ENCODE results near the gene SSC5D. TPM values are rescaled to one million over a fixed set of nuclear protein-coding genes. Genes with fewer than 3 reads are reported as not detected.

SSC5D gene
- polyA plus RNA-seq, 1 experiment = 2.1 TPM

DNA sequence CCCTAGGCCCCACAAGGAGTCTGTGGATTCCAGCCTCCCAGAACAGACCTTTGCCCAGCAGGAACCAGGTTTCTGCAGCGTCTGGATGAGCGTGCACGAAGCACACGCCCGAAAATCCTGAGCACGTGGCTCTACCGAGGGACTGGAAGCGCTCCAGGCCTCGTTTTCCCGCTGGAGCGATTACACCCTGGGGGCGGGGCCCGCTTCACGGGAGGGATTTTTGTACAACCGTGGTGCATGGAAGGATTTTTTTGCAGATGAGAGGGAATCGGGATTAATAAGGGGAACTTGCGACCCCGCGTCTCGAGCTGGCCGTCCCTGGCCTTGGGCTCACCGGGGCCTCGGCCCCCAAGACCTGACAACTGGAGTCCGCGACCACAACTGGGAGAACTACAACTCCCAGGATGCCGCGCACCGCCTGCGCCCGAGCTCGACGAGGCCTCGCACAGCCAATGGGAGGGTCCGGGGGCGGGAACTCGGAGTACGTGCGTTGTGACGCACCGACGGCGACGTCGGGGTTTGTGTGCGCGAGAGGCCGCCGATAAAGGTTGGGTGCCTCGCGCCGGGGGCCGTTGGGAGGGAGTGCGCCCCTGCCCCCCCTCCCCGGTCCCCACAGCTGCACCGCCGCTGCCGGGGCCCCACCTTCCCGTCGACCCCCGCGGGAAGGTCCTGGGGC, 12.0 kb upstream of the SSC5D start, which contains the start of gene ZNF628:
ZNF628 (plus strand) TSS at position 518 of the 676 bp plus-strand sequence. CDS start 3,294 bp downstream, outside the sequence.
- Histone ChIP-seq H3K9me3 (ENCODE audit: control insufficient read depth, insufficient read depth, low read length) (no peaks in the 10 kb centered on the region), H3K4me3 (ENCODE audit: low read depth, low read length) (peak within 1 kb of the TSS; percentile 72), H3K27me3 (ENCODE audit: control insufficient read depth, insufficient read depth, low read length) (no peaks in the 10 kb centered on the region), H3K27ac (ENCODE audit: low read depth, low read length) (peak within 1 kb of the TSS; percentile 57)
- TF ChIP-seq, protein P1, sequence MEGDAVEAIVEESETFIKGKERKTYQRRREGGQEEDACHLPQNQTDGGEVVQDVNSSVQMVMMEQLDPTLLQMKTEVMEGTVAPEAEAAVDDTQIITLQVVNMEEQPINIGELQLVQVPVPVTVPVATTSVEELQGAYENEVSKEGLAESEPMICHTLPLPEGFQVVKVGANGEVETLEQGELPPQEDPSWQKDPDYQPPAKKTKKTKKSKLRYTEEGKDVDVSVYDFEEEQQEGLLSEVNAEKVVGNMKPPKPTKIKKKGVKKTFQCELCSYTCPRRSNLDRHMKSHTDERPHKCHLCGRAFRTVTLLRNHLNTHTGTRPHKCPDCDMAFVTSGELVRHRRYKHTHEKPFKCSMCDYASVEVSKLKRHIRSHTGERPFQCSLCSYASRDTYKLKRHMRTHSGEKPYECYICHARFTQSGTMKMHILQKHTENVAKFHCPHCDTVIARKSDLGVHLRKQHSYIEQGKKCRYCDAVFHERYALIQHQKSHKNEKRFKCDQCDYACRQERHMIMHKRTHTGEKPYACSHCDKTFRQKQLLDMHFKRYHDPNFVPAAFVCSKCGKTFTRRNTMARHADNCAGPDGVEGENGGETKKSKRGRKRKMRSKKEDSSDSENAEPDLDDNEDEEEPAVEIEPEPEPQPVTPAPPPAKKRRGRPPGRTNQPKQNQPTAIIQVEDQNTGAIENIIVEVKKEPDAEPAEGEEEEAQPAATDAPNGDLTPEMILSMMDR (IDR thresholded peaks at IDR 0.05; ENCODE audit: low read depth, low read length) = no peak
- CTCF ChIA-PET = interaction anchor here (0.7 to 5.5 kb wide), 6 partner anchors 9 to 185 kb away, joined by 3 to 77 read pairs (median 7); no protein-coding TSS in a partner anchor
- POLR2A ChIA-PET = interaction anchor here (0.5 to 2.5 kb wide), 15 partner anchors 8 to 261 kb away, joined by 3 to 21 read pairs (median 6); partner anchors contain the start of genes ISOC2, NAT14, PPP6R1 and SSC5D
- peak; percentile 92 for DNase-seq (ENCODE audit: low read depth, low spot score)

DNA sequence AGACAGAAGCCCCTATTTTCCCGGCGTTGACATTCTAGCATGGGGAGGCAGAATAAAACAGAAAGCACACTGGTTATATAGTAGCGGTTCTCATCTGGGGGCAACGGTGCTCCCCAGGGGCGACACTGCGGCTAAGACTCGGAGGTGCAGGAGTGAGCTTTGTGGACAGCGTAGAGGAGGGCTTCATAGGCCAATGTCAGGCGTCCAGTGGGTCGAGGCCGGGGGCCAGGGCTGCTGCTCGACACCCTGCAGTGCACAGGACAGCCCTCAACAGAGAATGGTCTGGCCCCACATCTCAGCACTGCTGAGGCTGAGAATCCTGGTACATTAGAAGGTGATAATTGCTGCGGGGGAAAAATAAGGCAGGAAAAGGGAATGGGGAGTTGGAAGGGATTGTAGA, 10.3 kb upstream of the SSC5D start:
- peak overlapping the region; percentile 72; the same call in 1 of the 2 replicates for H3K4me3 ChIP-seq (ENCODE audit: low read depth, low read length)
- no peaks in the 10 kb centered on the region for H3K27me3 ChIP-seq (ENCODE audit: control insufficient read depth, insufficient read depth, low read length)
- H3K27ac ChIP-seq (ENCODE audit: low read depth, low read length) = no peak overlapping the region
- ChIA-PET POLR2A (no interaction called here), CTCF (interaction anchor here (1.5 to 5.5 kb wide), 2 partner anchors 10 to 26 kb away, joined by 7 to 77 read pairs; no protein-coding TSS in a partner anchor)
- no peak for DNase-seq (ENCODE audit: low read depth, low spot score)
- no peaks in the 10 kb centered on the region for H3K9me3 ChIP-seq (ENCODE audit: control insufficient read depth, insufficient read depth, low read length)
- TF ChIP-seq, protein P1 (IDR thresholded peaks at IDR 0.05; ENCODE audit: low read depth, low read length) = no peak

DNA sequence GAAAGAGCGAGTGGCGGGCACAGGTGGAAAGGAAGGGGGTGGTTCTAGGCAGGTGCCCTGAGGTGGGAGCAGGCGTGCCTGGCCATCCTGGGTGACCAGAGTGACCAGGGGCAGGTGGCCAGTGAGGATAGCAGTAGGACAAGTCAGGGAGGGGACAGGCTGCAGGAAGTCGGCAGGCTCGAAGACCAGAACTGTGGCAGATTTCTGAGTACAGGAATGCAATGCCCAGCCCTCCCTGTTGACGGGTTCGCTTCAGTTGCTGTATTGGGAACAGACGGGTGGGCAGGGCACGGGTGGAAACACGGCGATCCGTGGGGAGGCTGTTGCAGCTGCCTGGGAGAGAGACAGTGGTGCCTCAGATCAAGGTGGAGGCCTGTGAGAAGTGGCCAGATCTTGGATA, 9.9 kb upstream of the SSC5D start:
- CTCF ChIA-PET = interaction anchor here (5.5 kb wide), 1 partner anchor 11 kb away, joined by 77 read pairs; no protein-coding TSS in a partner anchor
- TF ChIP-seq, protein P1 (IDR thresholded peaks at IDR 0.05; ENCODE audit: low read depth, low read length) = no peak
- POLR2A ChIA-PET = no interaction called here
- no peak overlapping the region for H3K4me3 ChIP-seq (ENCODE audit: low read depth, low read length)
- DNase-seq (ENCODE audit: low read depth, low spot score) = no peak
- H3K27me3 ChIP-seq (ENCODE audit: control insufficient read depth, insufficient read depth, low read length) = no peaks in the 10 kb centered on the region
- H3K27ac ChIP-seq (ENCODE audit: low read depth, low read length) = no peak overlapping the region
- no peaks in the 10 kb centered on the region for H3K9me3 ChIP-seq (ENCODE audit: control insufficient read depth, insufficient read depth, low read length)

DNA sequence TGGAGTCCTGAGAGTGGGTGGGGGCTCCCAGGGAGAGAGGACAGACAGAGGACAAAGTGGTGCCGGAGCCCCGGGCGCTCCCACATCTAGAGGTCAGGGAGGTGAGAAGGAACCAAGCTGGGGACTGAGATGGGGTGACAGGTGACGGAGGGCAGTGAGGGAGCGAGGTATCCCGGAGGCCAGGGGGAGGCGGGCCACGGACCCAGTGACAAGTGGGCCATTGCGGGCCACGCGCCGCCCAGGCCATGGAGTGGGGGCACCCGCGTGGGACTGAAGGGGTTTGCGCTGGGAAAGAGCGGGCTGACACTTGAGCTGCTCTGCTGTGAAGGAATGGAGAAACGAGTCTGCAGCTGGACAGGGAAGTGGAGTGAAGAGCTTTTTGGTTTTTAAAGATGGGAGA, 9.2 kb upstream of the SSC5D start:
- POLR2A ChIA-PET = interaction anchor here (0.7 kb wide), 1 partner anchor 175 kb away, joined by 3 read pairs; no protein-coding TSS in a partner anchor
- no peak overlapping the region for H3K27ac ChIP-seq (ENCODE audit: low read depth, low read length)
- CTCF ChIA-PET = interaction anchor here (1.0 to 5.5 kb wide), 2 partner anchors 12 to 25 kb away, joined by 3 to 77 read pairs; no protein-coding TSS in a partner anchor
- no peak overlapping the region for H3K4me3 ChIP-seq (ENCODE audit: low read depth, low read length)
- H3K27me3 ChIP-seq (ENCODE audit: control insufficient read depth, insufficient read depth, low read length) = no peaks in the 10 kb centered on the region
- TF ChIP-seq, protein P1 (IDR thresholded peaks at IDR 0.05; ENCODE audit: low read depth, low read length) = no peak
- no peak for DNase-seq (ENCODE audit: low read depth, low spot score)
- no peaks in the 10 kb centered on the region for H3K9me3 ChIP-seq (ENCODE audit: control insufficient read depth, insufficient read depth, low read length)
